ENCODE measurements around the gene INS. TPM values are rescaled to one million over a fixed set of nuclear protein-coding genes. Genes with fewer than 3 reads are reported as not detected.
A peak's percentile ranks its signal among the peaks of the same experiment; 100 is the strongest.

Gene INS
- total and polyA plus RNA-seq, 2 of the 13 experiments (the other 11 are each of a cell fraction or from before 2014, with no cell fraction given) = not detected

- TF ChIP-seq DRAP1 (CRISPR knock-in tag; IDR thresholded peaks at IDR 0.05) = no peak
- no peak for TF ChIP-seq ZNF329 (CRISPR knock-in tag; IDR thresholded peaks at IDR 0.05; ENCODE audit: low read depth)
- TF ChIP-seq ZNF589 (CRISPR knock-in tag; conservative IDR thresholded peaks at IDR 0.05) = no peak
- no peak for TF ChIP-seq ELF3 (CRISPR knock-in tag; IDR thresholded peaks at IDR 0.05)
- no peak for TF ChIP-seq MTA3 (CRISPR knock-in tag; IDR thresholded peaks at IDR 0.05)
- 0 out of 2 replicates have a peak, but pooled peaks have one; percentile 9 for TF ChIP-seq MTA1 (CRISPR knock-in tag; IDR thresholded peaks at IDR 0.05; ENCODE audit: borderline replicate concordance)
- TF ChIP-seq ZUFSP (CRISPR knock-in tag; IDR thresholded peaks at IDR 0.05; ENCODE audit: borderline replicate concordance) = no peak
- peak; percentile 12; the same call in 1 of the 2 replicates for TF ChIP-seq SMYD3 (CRISPR knock-in tag; IDR thresholded peaks at IDR 0.05)
- no peak for TF ChIP-seq NONO (IDR thresholded peaks at IDR 0.05)
- no peak for TF ChIP-seq NONO (CRISPR knock-in tag; conservative IDR thresholded peaks at IDR 0.05)
- no peak for TF ChIP-seq KDM4B (CRISPR knock-in tag; IDR thresholded peaks at IDR 0.05)
- no peak for TF ChIP-seq ZSCAN29 (CRISPR knock-in tag; conservative IDR thresholded peaks at IDR 0.05)
- no peak for TF ChIP-seq MNT (IDR thresholded peaks at IDR 0.05)
- TF ChIP-seq KMT2A (CRISPR knock-in tag; IDR thresholded peaks at IDR 0.05) = no peak
- TF ChIP-seq ATF7-NPFF (CRISPR knock-in tag; IDR thresholded peaks at IDR 0.05; ENCODE audit: low read depth) = peak; percentile 46; the same call in 1 of the 2 replicates
- no peak for TF ChIP-seq DPF2 (CRISPR knock-in tag; IDR thresholded peaks at IDR 0.05; ENCODE audit: borderline replicate concordance, low read depth)
- no peak for TF ChIP-seq BCL3 (CRISPR knock-in tag; IDR thresholded peaks at IDR 0.05)
- peak; percentile 68 for TF ChIP-seq POLR2AphosphoS5 (IDR thresholded peaks at IDR 0.05; ENCODE audit: low read depth, low read length)
- peak; percentile 86 for TF ChIP-seq RBFOX2 (IDR thresholded peaks at IDR 0.05; ENCODE audit: low read depth, low read length)
- no peak for TF ChIP-seq NFYC (CRISPR knock-in tag; IDR thresholded peaks at IDR 0.05)
- TF ChIP-seq ZNF121 (CRISPR knock-in tag; IDR thresholded peaks at IDR 0.05) = no peak
- TF ChIP-seq CREBL2 (CRISPR knock-in tag; IDR thresholded peaks at IDR 0.05; ENCODE audit: borderline replicate concordance) = no peak
- TF ChIP-seq SP1 (IDR thresholded peaks at IDR 0.05) = no peak
- no peak for TF ChIP-seq SP1 (CRISPR knock-in tag; IDR thresholded peaks at IDR 0.05)
- TF ChIP-seq MXD4 (CRISPR knock-in tag; IDR thresholded peaks at IDR 0.05) = no peak
- TF ChIP-seq ETV5 (CRISPR knock-in tag; IDR thresholded peaks at IDR 0.05; ENCODE audit: borderline replicate concordance) = no peak
- TF ChIP-seq ZNF616 (CRISPR knock-in tag; IDR thresholded peaks at IDR 0.05; ENCODE audit: low read depth) = no peak; the same call in 1 of the 2 replicates
- peak; percentile 43; the same call in 1 of the 2 replicates for TF ChIP-seq ESRRA (CRISPR knock-in tag; IDR thresholded peaks at IDR 0.05; ENCODE audit: low read depth)
These were observed 28.2 kb downstream of the INS start (continued) for GRCh38 chr11:2132874-2133240.

Data from HepG2 (cell line).